KG1 (cell line): Measurements from ENCODE around the gene DPYD.

Source experiments
- DNase-seq: peaks from one replicate; lab custom pipeline; 2025; lab: John Stamatoyannopoulos, UW

The DPYD gene

DNA sequence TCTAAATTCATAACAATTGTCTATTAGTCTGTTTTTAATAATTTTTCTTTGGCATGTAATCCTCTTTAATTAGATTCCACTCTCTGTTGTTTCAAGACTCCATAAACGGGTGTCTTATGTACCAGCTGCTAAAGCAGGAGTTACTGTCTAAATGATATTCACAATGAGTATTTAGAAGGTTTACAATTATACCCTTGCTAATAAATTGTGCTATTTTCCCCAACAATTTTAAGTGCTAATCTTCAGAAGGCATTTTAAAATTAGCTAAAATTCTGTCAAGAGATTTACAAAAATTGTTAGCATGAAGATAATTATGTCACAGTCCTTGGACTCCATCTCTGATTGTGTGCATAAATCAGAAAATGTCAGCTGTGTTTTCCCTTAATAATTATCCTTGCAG lies 83.7 kb downstream of the DPYD start:
- DNase-seq = no peak

- no peak for DNase-seq
Observed at GRCh38 chr1:97834899-97835298, 85.9 kb downstream of the DPYD start.

DNA sequence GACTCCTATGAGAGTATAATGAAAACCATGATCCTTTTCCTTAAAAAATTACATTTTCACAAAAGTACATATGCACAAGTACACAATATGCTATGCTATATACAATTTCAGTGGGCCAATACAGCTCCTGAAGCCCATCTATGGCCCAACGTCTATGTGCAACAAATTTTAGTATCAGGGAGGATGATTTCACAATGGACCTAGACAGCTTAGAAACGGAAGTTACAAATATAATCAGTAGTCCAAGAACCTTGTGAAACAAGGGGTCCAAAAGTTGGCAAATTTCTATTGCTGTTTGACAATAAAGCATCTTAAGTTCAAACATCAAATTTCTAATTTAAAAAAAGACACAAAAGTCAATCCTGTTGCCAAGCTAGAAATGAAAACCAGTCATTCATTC lies 87.0 kb downstream of the DPYD start:
- no peak for DNase-seq

- DNase-seq = no peak
Observed at GRCh38 chr1:97832481-97832880, 88.4 kb downstream of the DPYD start.

DNA sequence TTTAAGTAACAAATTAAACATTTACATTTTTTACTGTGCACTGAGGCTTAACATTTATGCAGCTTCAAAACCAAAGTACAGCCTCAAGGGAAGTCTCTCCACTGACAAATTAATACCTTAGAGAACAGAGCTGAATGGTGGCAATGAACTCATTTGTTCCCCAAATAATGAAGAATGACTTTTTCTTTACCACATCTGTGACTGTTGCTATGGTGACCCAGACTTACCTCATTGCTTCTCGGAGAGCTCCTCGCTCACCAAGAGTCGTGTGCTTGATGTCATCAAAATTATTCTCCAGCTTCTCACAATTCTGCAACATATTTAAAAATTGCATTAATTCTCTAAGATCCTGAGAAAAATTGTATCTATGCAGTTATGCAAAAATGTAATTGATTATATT lies 92.9 kb downstream of the DPYD start:
- DNase-seq = no peak

- no peak for DNase-seq
Observed at GRCh38 chr1:97826820-97827219, 94.0 kb downstream of the DPYD start.

GRCh38 chr1:97824624-97825023 lies 96.2 kb downstream of the DPYD start:
- DNase-seq = no peak

- no peak for DNase-seq
Observed at GRCh38 chr1:97824200-97824599, 96.6 kb downstream of the DPYD start.

DNA sequence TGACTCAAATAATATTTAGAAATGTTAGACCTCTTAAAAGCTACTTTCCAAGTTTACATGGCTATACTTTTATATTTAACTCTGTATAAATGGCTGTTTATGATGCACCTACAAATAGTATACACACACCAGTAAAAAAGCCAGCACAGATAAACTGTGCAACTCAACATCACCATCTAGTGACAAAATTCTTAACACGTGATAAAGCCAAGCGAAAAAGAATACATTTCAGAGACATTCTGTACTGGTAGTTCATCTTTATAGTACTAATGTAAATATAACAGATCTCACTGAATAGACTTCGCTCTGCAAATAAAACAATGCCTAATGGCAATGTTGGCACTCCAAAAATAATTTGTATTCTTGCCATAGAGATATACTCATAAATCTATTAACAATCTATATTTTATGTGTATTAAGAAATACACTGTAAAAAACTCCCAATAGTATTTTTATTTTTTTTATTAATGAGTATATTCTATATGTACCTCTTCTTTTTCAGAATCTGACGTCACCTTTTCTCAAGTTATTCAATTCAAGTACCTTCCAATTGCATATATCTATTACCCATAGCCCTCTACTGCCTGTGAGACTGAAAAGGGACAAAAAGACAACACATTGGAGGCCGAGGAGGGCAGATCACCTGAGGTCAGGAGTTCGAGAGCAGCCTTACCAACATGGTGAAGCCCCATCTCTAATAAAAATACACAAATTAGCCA lies 100.2 kb downstream of the DPYD start:
- peak; percentile 6 for DNase-seq

DNA sequence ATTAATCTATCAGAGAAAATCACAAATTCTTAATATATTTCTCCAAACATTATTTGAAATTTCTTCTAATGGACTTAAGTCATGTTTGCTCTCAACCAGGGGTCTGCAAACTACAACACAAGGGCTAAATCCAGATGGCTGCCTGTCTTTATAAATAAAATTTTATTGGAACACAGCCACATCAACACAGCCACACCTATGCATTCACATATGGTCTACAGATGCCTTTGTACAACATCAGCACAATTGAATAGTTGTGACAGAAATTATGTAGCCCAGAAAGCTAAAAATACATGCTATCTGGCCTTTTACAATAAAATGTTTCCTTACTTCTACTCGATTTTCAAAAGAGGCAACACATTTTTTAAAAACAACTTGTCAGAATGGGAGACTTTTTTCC lies 103.9 kb downstream of the DPYD start:
- no peak for DNase-seq

DNA sequence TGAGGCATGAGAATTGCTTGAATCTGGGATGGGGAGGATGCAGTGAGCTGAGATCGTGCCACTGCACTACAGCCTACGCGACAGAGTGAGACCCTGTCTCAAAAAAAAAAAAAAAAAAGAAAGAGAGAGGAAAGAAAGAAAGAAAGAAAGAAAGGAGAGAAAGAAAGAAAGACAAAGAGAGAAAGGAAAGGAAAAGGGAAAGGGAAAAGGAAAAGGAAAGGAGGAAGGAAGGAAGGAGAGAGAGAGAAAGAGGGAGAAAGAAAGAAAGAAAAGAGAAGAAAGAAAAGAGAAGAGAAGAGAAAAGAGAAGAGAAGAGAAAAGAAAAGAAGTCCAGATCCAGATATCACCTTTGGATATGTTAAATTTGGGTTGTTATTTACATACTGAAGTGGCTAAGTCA lies 106.0 kb downstream of the DPYD start:
- DNase-seq = no peak

- no peak for DNase-seq
Observed at GRCh38 chr1:97814121-97814520, 106.7 kb downstream of the DPYD start.

GRCh38 chr1:97812076-97812475 lies 108.8 kb downstream of the DPYD start:
- DNase-seq = no peak

DNA sequence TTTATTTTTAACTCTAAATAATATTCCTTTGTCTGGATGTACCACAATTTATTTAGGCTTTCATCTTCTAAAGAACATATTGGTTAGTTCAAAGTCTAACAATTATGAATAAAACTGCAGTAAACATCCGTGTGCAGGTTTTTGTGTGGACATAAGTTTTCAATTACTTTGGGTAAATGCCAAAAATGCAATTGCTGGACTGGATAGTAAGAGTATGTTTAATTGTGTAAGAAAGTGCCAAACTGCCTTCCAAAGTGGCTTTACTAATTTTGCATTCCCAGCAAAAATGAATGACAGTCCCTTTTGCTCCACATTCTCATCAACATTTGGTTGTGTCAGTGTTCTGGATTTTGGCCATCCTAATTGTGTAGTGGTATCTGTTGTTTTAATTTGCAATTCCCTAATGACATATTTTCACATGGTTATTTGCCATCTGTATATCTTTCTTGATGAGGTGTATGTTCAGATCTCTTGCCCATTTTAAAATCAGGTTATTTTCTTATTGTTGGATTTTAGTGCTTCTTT lies 113.8 kb downstream of the DPYD start:
- DNase-seq = no peak

- no peak for DNase-seq
Observed at GRCh38 chr1:97806326-97806725, 114.5 kb downstream of the DPYD start.

GRCh38 chr1:97805093-97805492 lies 115.7 kb downstream of the DPYD start:
- no peak for DNase-seq

DNA sequence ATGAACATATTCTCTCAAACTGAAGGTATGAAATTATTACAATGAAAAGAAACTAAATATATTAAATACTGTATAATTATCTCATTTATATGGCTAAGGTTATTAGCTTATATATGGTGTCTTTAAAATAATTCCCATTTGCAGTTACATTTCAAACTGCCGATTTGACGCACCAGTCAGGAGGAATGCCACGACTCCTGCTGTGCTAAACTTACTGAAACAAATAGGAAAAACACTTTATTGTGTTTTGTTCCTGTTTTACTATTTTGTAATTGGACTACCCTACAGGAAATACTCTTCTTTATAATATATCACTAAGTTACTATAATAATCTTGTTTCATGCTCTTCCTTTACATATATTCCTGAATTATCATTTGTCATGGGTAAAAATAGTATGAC lies 117.8 kb downstream of the DPYD start:
- no peak for DNase-seq

DNA sequence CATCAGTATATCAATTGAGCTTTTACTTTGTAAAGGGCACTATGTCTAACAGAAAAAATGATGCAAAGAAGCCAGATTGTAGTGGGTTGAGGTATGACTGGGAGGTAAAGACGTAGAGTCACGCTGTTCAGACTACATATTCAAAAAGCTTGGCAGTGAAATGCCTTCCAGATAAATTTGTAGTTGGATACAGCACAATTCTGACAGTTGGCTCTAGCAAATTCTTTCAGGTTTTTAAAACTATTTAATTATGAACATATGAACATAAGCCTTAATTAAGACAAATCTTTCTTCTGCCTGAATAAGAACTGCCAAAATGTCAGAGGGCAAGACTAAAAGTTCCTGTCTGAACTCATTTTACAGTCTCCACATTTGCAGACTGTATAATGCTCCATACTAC lies 118.8 kb downstream of the DPYD start:
- no peak for DNase-seq

- no peak for DNase-seq
Observed at GRCh38 chr1:97797403-97798183, 123.2 kb downstream of the DPYD start.

DNA sequence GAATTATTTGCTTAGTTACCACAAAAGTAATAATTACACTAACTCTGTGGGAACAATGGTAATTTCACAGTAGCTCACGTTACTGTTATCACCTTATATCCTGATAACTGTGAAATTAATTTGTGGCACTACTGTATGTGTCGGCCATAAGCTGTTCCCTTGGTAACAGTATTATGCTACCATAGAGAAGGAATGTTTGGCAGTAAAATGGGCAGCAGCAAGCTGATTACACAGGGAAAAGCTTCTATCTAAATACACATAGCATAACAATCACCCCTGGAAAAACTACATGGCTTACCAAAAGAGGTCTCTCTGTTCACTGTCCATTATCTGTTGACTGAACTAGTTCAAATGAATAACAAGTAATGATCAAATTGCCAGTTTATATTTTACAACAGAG lies 124.1 kb downstream of the DPYD start:
- no peak for DNase-seq

- DNase-seq = no peak
Observed at GRCh38 chr1:97792655-97793054, 128.2 kb downstream of the DPYD start.

- no peak for DNase-seq
Observed at GRCh38 chr1:97791251-97791650, 129.6 kb downstream of the DPYD start.

DNA sequence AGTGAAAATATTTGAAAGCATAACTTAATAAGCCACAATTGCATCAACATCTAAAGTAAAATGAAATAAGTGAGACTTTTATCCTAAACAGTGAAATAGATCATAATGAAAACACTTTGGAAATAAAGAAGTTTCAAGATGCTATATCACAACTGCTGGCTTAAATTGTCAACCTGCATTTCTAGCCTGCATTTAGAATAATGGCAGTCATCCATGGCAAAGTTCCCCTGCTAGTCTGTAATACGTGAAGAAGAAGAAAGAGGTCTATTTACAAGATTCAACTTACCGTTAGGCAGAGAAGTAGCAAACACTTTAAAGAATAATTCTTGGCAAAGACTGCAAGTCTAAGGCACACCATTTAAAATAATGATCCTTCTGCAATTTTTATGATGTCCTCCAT lies 133.6 kb downstream of the DPYD start:
- no peak for DNase-seq

GRCh38 chr1:97784661-97785060 lies 136.2 kb downstream of the DPYD start:
- DNase-seq = no peak
